OCI-LY1 (cell line): Measurements from ENCODE around the gene MZT2A.
"Not testable (repeated sequence)": the region's sequence is repeated elsewhere in the genome, so short reads cannot be mapped to it uniquely, and the experiment has no call there.

ENCODE experiments used
- EZH2 ChIP-seq: fragments of 200-600 bp; sonication (generic), shearing (Covaris generic); IDR thresholded peaks from 2 replicates; pipeline ENCODE4 v1.8.0; 2017; ENCODE audit warnings: borderline replicate concordance, mixed run types, mild to moderate bottlenecking, antibody characterized with exemption, low read length, moderate library complexity, mixed read lengths
- TF ChIP-seq, protein P1 (sequence below): fragments of 200-600 bp; sonication (generic), shearing (Covaris generic); IDR thresholded peaks from 2 replicates; pipeline ENCODE4 v1.5.1; 2017; ENCODE audit warnings: mild to moderate bottlenecking, antibody characterized with exemption, low read length, moderate library complexity, mixed read lengths

DNA sequence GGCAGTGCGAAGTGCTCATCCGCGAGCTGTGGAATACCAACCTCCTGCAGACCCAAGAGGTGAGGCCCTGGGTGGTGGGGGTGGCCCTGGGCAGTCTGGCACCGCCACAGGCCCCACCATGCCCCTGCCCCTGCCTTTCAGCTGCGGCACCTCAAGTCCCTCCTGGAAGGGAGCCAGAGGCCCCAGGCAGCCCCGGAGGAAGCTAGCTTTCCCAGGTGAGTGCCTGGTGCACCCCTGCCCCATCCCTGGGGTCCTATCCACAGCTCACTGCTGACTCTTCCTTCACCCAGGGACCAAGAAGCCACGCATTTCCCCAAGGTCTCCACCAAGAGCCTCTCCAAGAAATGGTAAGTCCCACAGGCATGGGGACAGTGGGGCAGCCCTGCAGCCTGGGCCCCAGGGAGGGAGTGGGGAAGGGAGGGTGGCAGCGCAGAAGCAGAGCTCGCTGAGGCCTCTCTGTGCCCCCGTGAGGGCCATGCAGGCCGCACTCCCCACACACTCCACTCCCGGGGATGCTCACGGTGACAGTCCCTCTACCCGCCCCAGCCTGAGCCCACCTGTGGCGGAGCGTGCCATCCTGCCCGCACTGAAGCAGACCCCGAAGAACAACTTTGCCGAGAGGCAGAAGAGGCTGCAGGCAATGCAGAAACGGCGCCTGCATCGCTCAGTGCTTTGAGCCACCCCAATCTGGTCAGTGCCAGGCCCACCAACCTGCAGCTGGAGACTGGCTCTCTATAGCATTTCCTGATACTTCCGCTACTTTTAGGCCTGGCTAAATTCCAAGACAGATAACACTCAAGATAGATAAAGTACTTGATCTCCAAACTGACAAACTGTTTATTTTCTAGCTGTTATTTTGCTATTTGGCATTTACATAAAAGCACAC, 40.8 kb upstream of the MZT2A start:
- TF ChIP-seq, protein P1, sequence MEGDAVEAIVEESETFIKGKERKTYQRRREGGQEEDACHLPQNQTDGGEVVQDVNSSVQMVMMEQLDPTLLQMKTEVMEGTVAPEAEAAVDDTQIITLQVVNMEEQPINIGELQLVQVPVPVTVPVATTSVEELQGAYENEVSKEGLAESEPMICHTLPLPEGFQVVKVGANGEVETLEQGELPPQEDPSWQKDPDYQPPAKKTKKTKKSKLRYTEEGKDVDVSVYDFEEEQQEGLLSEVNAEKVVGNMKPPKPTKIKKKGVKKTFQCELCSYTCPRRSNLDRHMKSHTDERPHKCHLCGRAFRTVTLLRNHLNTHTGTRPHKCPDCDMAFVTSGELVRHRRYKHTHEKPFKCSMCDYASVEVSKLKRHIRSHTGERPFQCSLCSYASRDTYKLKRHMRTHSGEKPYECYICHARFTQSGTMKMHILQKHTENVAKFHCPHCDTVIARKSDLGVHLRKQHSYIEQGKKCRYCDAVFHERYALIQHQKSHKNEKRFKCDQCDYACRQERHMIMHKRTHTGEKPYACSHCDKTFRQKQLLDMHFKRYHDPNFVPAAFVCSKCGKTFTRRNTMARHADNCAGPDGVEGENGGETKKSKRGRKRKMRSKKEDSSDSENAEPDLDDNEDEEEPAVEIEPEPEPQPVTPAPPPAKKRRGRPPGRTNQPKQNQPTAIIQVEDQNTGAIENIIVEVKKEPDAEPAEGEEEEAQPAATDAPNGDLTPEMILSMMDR = not testable (repeated sequence)
- not testable (repeated sequence) for TF ChIP-seq EZH2
